ENCODE measurements around the gene RBMS3. TPM values are rescaled to one million over a fixed set of nuclear protein-coding genes. Genes with fewer than 3 reads are reported as not detected.

RBMS3 gene
- total and polyA plus RNA-seq, 2 of the 8 experiments (the other 6 are each of a cell fraction or from before 2014, with no cell fraction given), result 3.7 to 6.9 TPM

DNA sequence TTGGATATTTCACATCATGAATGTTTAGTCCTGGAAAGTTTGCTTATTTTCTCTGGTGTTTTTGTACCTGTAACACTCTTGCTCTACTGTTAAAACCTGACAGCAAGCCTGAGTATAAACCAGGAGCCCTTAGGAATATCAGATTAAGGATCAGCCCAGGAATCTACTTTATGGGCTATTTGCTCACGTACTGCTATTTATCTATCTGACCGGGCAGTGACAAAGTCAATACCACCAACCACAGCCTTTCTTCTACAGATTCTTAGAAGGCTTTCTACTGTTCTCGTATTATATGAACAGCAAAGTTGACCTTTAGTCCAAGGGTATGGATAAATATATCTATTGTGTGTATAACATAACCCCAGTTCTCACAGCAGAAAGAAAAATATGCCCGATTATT is 521.2 kb downstream of the RBMS3 start:
- WGBS, 2 experiments (ENCODE audit: extremely low coverage in 1 of 2, insufficient coverage in 1 of 2, insufficient read length in 1 of 2, insufficient replicate concordance in 2 of 2, low coverage in 1 of 2, low lambda C conversion rate in 2 of 2, missing lambda C conversion rate in 1 of 2), result 89% methylated on average over 4 of the region's 4 CpGs; no CpG with 5 or more reads in 1 of the 2 experiments
- Histone ChIP-seq H3K9ac (replicated peaks in 1 of 4; ENCODE audit: extremely low read depth in 1 of 4, low read depth in 3 of 4, low read length in 3 of 4) (no peak overlapping the region), H3K9me3 (ENCODE audit: insufficient read depth in 2 of 2, low read depth in 1 of 2, low read length in 1 of 2) (no peaks in the 10 kb centered on the region), H3K27ac (ENCODE audit: low read depth, low read length) (no peak overlapping the region), H4K91ac (replicated peaks; ENCODE audit: insufficient read length, low read length) (no peak overlapping the region), H3K79me2 (ENCODE audit: control insufficient read depth in 1 of 2, insufficient read depth in 2 of 2, low read length in 2 of 2) (no peaks in the 10 kb centered on the region), H3K56ac (replicated peaks; ENCODE audit: insufficient read length, low read depth, low read length) (no peak overlapping the region), H4K8ac (ENCODE audit: extremely low read depth, insufficient read depth, low read length) (no peak overlapping the region), H3K23ac (ENCODE audit: insufficient read length) (no peak overlapping the region), H3K4me2 (ENCODE audit: insufficient read depth in 1 of 2, low read depth in 2 of 2, low read length in 2 of 2) (no peak overlapping the region), H2BK15ac (ENCODE audit: low read length) (no peak overlapping the region), H2AK5ac (ENCODE audit: low read depth, low read length) (no peak overlapping the region), H2BK12ac (ENCODE audit: low read depth, low read length) (no peak overlapping the region), H2BK5ac (ENCODE audit: low read depth, low read length) (no peak overlapping the region), H2BK120ac (replicated peaks; ENCODE audit: low read depth, low read length) (no peak overlapping the region), H3K4me1 (replicated peaks in 1 of 4; ENCODE audit: control insufficient read depth in 3 of 4, insufficient read depth in 4 of 4, low read length in 3 of 4) (no peaks in the 10 kb centered on the region), H3K23me2 (ENCODE audit: low read depth, low read length) (no peaks in the 10 kb centered on the region), H3K79me1 (ENCODE audit: low read depth, low read length) (no peaks in the 10 kb centered on the region), H3K14ac (ENCODE audit: insufficient read length) (no peak overlapping the region), H3K18ac (ENCODE audit: extremely low read depth, low read length) (no peak overlapping the region), H3K36me3 (ENCODE audit: control insufficient read depth in 2 of 4, insufficient read depth in 4 of 4, low read length in 3 of 4) (no peaks in the 10 kb centered on the region), H2AFZ (ENCODE audit: low read length) (no peak overlapping the region), H4K20me1 (replicated peaks in 1 of 2; ENCODE audit: control insufficient read depth in 1 of 2, insufficient read depth in 2 of 2, low read length in 2 of 2) (no peaks in the 10 kb centered on the region), H3K4ac (replicated peaks; ENCODE audit: insufficient read length, low read depth, low read length) (no peak overlapping the region), H3K4me3 (ENCODE audit: extremely low read depth in 1 of 4, insufficient read depth in 2 of 4, low read depth in 3 of 4, low read length in 4 of 4) (no peak overlapping the region), H4K5ac (ENCODE audit: insufficient read length, low read depth, low read length) (no peak overlapping the region), H2BK20ac (ENCODE audit: low read length) (no peak overlapping the region), H3K27me3 (replicated peaks in 1 of 4; ENCODE audit: control insufficient read depth in 3 of 4, extremely low read depth in 1 of 4, insufficient read depth in 3 of 4, low read length in 3 of 4) (no peaks in the 10 kb centered on the region)
- no peak for DNase-seq (ENCODE audit: low read depth in 1 of 2, low spot score in 2 of 2)
- ChIA-PET POLR2A (ENCODE audit: partially characterized antibody) (no interaction called here), CTCF (ENCODE audit: partially characterized antibody) (interaction anchor here (0.9 kb wide), 1 partner anchor 9 kb away, joined by 3 read pairs; no protein-coding TSS in a partner anchor)
- no peak for FAIRE-seq
- TF ChIP-seq SP1 (IDR thresholded peaks at IDR 0.05; ENCODE audit: low read depth, low read length) (no peak), TEAD4 (IDR thresholded peaks at IDR 0.05; ENCODE audit: low read depth, low read length) (no peak), TAF7 (optimal IDR thresholded peaks at IDR 0.05; ENCODE audit: borderline replicate concordance, low read depth, low read length) (no peak), RAD21 (IDR thresholded peaks at IDR 0.05 in 1 of 2, conservative IDR thresholded peaks at IDR 0.05 in 1 of 2; ENCODE audit: low read depth in 2 of 2, low read length in 2 of 2) (no peak)
